Endothelial cell of umbilical vein (primary cell): ENCODE data around the gene SCYGR4. TPM values are rescaled to one million over a fixed set of nuclear protein-coding genes. Genes with fewer than 3 reads are reported as not detected.

Source experiments
- BruUV-seq: library from RNA; stranded (reverse); fragments of 400-500 nt; replicated peaks from 2 replicates; lab custom pipeline; 2021; lab: Mats Ljungman, UMichigan
- CTCF ChIA-PET: fragments of 300-600, 350-600 bp; sonication (Branson Sonifier 250); formaldehyde crosslinking; loops from one replicate; lab custom pipeline; 2021; ENCODE audit warnings: antibody characterized with exemption, inconsistent platforms; lab: Charles Lee
- POLR2A ChIA-PET: fragments of 300-600, 350-600 bp; sonication (Branson Sonifier 250); formaldehyde crosslinking; loops from one replicate; lab custom pipeline; 2021; ENCODE audit warnings: antibody characterized with exemption, inconsistent platforms; lab: Charles Lee
- DNase-seq: peaks from one replicate; pipeline ENCODE4 v3.0.0-alpha.2; 2011; ENCODE audit warnings: low read depth, low spot score
- FAIRE-seq: peaks from 2 replicates; lab custom pipeline; 2011; peaks lifted over from hg19 to GRCh38; lab: Jason Lieb, UNC
- H2AFZ ChIP-seq: 2 replicates; pipeline ENCODE4 v1.6.0; 2012; ENCODE audit warnings: low read depth, low read length, control low read depth, inconsistent platforms
- H3K27ac ChIP-seq: 2 replicates; pipeline ENCODE4 v1.5.1; 2011; ENCODE audit warnings: low read depth, mild to moderate bottlenecking, control low read depth, low read length, moderate library complexity; ENCODE audit not compliant: insufficient read depth
- H3K27me3 ChIP-seq, 2 experiments: 2 replicates each; pipeline versions ENCODE4 v1.6.0 to v1.6.1; 2011; ENCODE audit warnings: low read length in 2 of 2, mixed read lengths in 1 of 2; ENCODE audit not compliant: control insufficient read depth in 2 of 2, insufficient read depth in 2 of 2
- H3K36me3 ChIP-seq, 2 experiments: 2 replicates in 1 of 2; 3 replicates in 1 of 2; pipeline ENCODE4 v1.5.1; 2011; ENCODE audit warnings: low read length in 2 of 2, mild to moderate bottlenecking in 1 of 2, moderate library complexity in 1 of 2; ENCODE audit not compliant: control insufficient read depth in 2 of 2, insufficient read depth in 2 of 2; ENCODE audit errors: extremely low read depth in 1 of 2
- H3K4me1 ChIP-seq: 3 replicates; pipeline ENCODE4 v1.5.1; 2011; ENCODE audit warnings: mild to moderate bottlenecking, low read length; ENCODE audit not compliant: control insufficient read depth, insufficient read depth; ENCODE audit errors: extremely low read depth
- H3K4me2 ChIP-seq: 2 replicates; pipeline ENCODE4 v1.6.1; 2011; ENCODE audit warnings: low read length, control low read depth, mixed read lengths; ENCODE audit not compliant: insufficient read depth
- H3K4me3 ChIP-seq, 3 experiments: fragments of 200-600 bp in 1 of 3; sonication (generic), shearing (Covaris generic) in 1 of 3; replicated peaks in 1 of 3; 2 replicates each; pipeline ENCODE4 v1.5.1; 2011 to 2016; ENCODE audit warnings: control low read depth in 3 of 3, low read length in 3 of 3, mild to moderate bottlenecking in 2 of 3, inconsistent platforms in 1 of 3, low read depth in 1 of 3, moderate library complexity in 1 of 3; ENCODE audit not compliant: insufficient read depth in 1 of 3
- H3K79me2 ChIP-seq: 2 replicates; pipeline ENCODE4 v1.6.0; 2012; ENCODE audit warnings: low read length, inconsistent platforms; ENCODE audit not compliant: control insufficient read depth, insufficient read depth
- H3K9ac ChIP-seq: replicated peaks from 2 replicates; pipeline ENCODE3; 2011; ENCODE audit warnings: low read length, control low read depth; ENCODE audit not compliant: insufficient read depth; ENCODE audit errors: extremely low read depth
- H3K9me1 ChIP-seq: replicated peaks from 3 replicates; pipeline ENCODE4 v1.6.0; 2011; ENCODE audit warnings: mild to moderate bottlenecking, low read length; ENCODE audit not compliant: control insufficient read depth, insufficient read depth; ENCODE audit errors: extremely low read depth
- H3K9me3 ChIP-seq: replicated peaks from 2 replicates; pipeline ENCODE4 v1.5.1; 2012; ENCODE audit warnings: low read length, inconsistent platforms; ENCODE audit not compliant: control insufficient read depth, insufficient read depth
- H4K20me1 ChIP-seq: replicated peaks from 2 replicates; pipeline ENCODE3; 2011; ENCODE audit warnings: mild to moderate bottlenecking, low read length; ENCODE audit not compliant: control insufficient read depth, insufficient read depth; ENCODE audit errors: extremely low read depth
- CTCF ChIP-seq, 2 donors: IDR thresholded peaks; 1 replicate in 1 of 2; 2 replicates in 1 of 2; pipeline ENCODE4 v1.5.1; 2011; ENCODE audit warnings: low read length in 2 of 2, mild to moderate bottlenecking in 2 of 2, moderate library complexity in 2 of 2, control low read depth in 1 of 2, inconsistent platforms in 1 of 2, low read depth in 1 of 2; ENCODE audit not compliant: insufficient read depth in 1 of 2; ENCODE audit errors: extremely low read depth in 1 of 2
- EZH2 ChIP-seq: IDR thresholded peaks from 2 replicates; pipeline ENCODE4 v1.6.1; 2012; ENCODE audit warnings: borderline replicate concordance, low read depth, mild to moderate bottlenecking, moderate library complexity, low read length, inconsistent platforms; ENCODE audit not compliant: severe bottlenecking
- FOS ChIP-seq: IDR thresholded peaks from 2 replicates; pipeline ENCODE4 v1.6.1; 2011; ENCODE audit warnings: mild to moderate bottlenecking, low read length, moderate library complexity, borderline replicate concordance; ENCODE audit not compliant: insufficient read depth
- GATA2 ChIP-seq: IDR thresholded peaks from 2 replicates; pipeline ENCODE4 v1.7.0; 2011; ENCODE audit warnings: low read depth, mild to moderate bottlenecking, moderate library complexity, mixed read lengths, low read length; ENCODE audit not compliant: insufficient read length, insufficient read depth
- JUN ChIP-seq: IDR thresholded peaks from 2 replicates; pipeline ENCODE4 v1.6.1; 2011; ENCODE audit warnings: borderline replicate concordance, low read depth; ENCODE audit not compliant: insufficient read length, insufficient read depth
- MAX ChIP-seq: IDR thresholded peaks from 2 replicates; pipeline ENCODE4 v1.6.1; 2011; ENCODE audit not compliant: insufficient read depth, insufficient read length
- MYC ChIP-seq: IDR thresholded peaks from one replicate; pipeline ENCODE4 v1.6.1; 2011; ENCODE audit warnings: mild to moderate bottlenecking, low read depth, low read length
- POLR2A ChIP-seq: IDR thresholded peaks from 2 replicates; pipeline ENCODE4 v1.6.1; 2012; ENCODE audit warnings: low read depth, mild to moderate bottlenecking, control low read depth, low read length
- POLR2AphosphoS5 ChIP-seq: IDR thresholded peaks from 2 replicates; pipeline ENCODE4 v1.6.1; 2012; ENCODE audit warnings: low read depth, mild to moderate bottlenecking, control low read depth, low read length, moderate library complexity; ENCODE audit not compliant: insufficient read depth
- dilution Hi-C: fragments of 300-500 bp; cut with MboI; formaldehyde crosslinking; loops from one replicate; pipeline ENCODE4 v1.15.0; 2019; ENCODE audit warnings: low sequenced_read_pairs; ENCODE audit not compliant: extremely low pct_ligation_motif_present
- intact Hi-C: fragments of 100-400 bp; cut with micrococcal nuclease; formaldehyde crosslinking; loops from one replicate; pipeline ENCODE4 v1.10.0; 2022
- polyA plus RNA-seq, 4 experiments: library from polyadenylated mRNA; depleted of rRNA in 3 of 4; stranded (reverse) in 3 of 4; unstranded in 1 of 4; fragments of >200 nt; gene quantifications; 2 replicates each; pipeline versions ENCODE4 v1.2.1 to v1.2.3, GENCODE V29; 2011 to 2012; ENCODE audit warnings: missing spikeins in 1 of 4
- total RNA-seq: library from RNA; stranded (reverse); gene quantifications from 2 replicates; pipeline ENCODE4 v1.2.3, GENCODE V29; 2021

Gene SCYGR4
- total and polyA plus RNA-seq, 2 donors (not counting 3 experiments of a cell fraction or from before 2014, with no cell fraction given): not detected

GRCh38 chr2:227642656-227643055 lies 25.4 kb downstream of the SCYGR4 start:
- DNase-seq: no peak
- CTCF ChIA-PET: interaction anchor here (1.1 kb wide), 1 partner anchor 248 kb away, joined by 4 read pairs; no protein-coding TSS in a partner anchor
- dilution Hi-C loops: no loop called here

GRCh38 chr2:227643990-227644551 lies 26.8 kb downstream of the SCYGR4 start:
- no peak for DNase-seq
- Histone ChIP-seq H3K9me1 (no peaks in the 10 kb centered on the region), H3K4me3 (no peak overlapping the region), H3K4me1 (no peaks in the 10 kb centered on the region), H3K4me2 (no peak overlapping the region), H3K27ac (no peak overlapping the region), H3K9me3 (no peaks in the 10 kb centered on the region), H3K9ac (no peak overlapping the region), H3K27me3 (no peaks in the 10 kb centered on the region), H3K79me2 (no peaks in the 10 kb centered on the region), H2AFZ (no peak overlapping the region), H4K20me1 (no peaks in the 10 kb centered on the region), H3K36me3 (no peaks in the 10 kb centered on the region)
- intact Hi-C loops: no loop called here
- ChIA-PET POLR2A (no interaction called here), CTCF (interaction anchor here (1.1 to 2.0 kb wide), 4 partner anchors 14 to 238 kb away, joined by 3 to 6 read pairs (median 4); no protein-coding TSS in a partner anchor)
- no peak for TF ChIP-seq EZH2
- TF ChIP-seq MYC: no peak
- no peak for TF ChIP-seq MAX
- no peak for TF ChIP-seq GATA2
- no peak for TF ChIP-seq POLR2A
- no peak for TF ChIP-seq FOS
- no peak for TF ChIP-seq POLR2AphosphoS5
- TF ChIP-seq JUN: no peak
- TF ChIP-seq CTCF (IDR thresholded peaks at IDR 0.05; ENCODE audit: extremely low read depth in 1 of 2, insufficient read depth in 1 of 2, low read depth in 1 of 2, low read length in 2 of 2): no peak
- FAIRE-seq: no peak
- dilution Hi-C loops: no loop called here
- no TSS peak for BruUV-seq

More at GRCh38 chr2:227642656-227643055, 25.4 kb downstream of the SCYGR4 start:
- H3K9me3 ChIP-seq: no peaks in the 10 kb centered on the region
- no peaks in the 10 kb centered on the region for H3K4me1 ChIP-seq
- H3K4me2 ChIP-seq: no peak overlapping the region
- no peak for FAIRE-seq
- no peak overlapping the region for H2AFZ ChIP-seq
- no peaks in the 10 kb centered on the region for H3K79me2 ChIP-seq
- H3K27ac ChIP-seq: no peak overlapping the region
- BruUV-seq: no TSS peak
- no peak overlapping the region for H3K9ac ChIP-seq
- no peaks in the 10 kb centered on the region for H3K36me3 ChIP-seq
- peak; percentile 50 for TF ChIP-seq GATA2
- TF ChIP-seq JUN: no peak
- peak; percentile 24 for TF ChIP-seq FOS
- intact Hi-C loops: no loop called here
- no peak overlapping the region for H3K4me3 ChIP-seq
- H3K27me3 ChIP-seq: no peaks in the 10 kb centered on the region
- POLR2A ChIA-PET: no interaction called here
- no peaks in the 10 kb centered on the region for H4K20me1 ChIP-seq
- H3K9me1 ChIP-seq: no peaks in the 10 kb centered on the region
